CD14-positive monocyte (primary cell): Measurements from ENCODE around the gene NDUFA12. TPM values are rescaled to one million over a fixed set of nuclear protein-coding genes. Genes with fewer than 3 reads are reported as not detected.

Experiments used
- DNase-seq, 3 donors: peaks; one replicate each; pipeline ENCODE4 v3.0.0-alpha.2; 2011 to 2022
- H2AFZ ChIP-seq: 2 replicates; pipeline ENCODE4 v1.6.0; 2012; ENCODE audit warnings: mild to moderate bottlenecking, low read depth, low read length, inconsistent platforms; ENCODE audit not compliant: insufficient read depth, poor library complexity, severe bottlenecking
- H3K27ac ChIP-seq, 2 donors: 1 replicate in 1 of 2; 2 replicates in 1 of 2; pipeline ENCODE4 v1.5.1; 2012 to 2013; ENCODE audit warnings: low read length in 2 of 2, control low read depth in 1 of 2, inconsistent platforms in 1 of 2, low read depth in 1 of 2, mild to moderate bottlenecking in 1 of 2
- H3K27me3 ChIP-seq, 2 donors: one replicate each; pipeline versions ENCODE4 v1.6.0 to v1.6.1; 2011 to 2013; ENCODE audit warnings: low read length in 2 of 2; ENCODE audit not compliant: control insufficient read depth in 2 of 2, insufficient read depth in 2 of 2
- H3K36me3 ChIP-seq, 2 donors: replicated peaks in 1 of 2; 1 replicate in 1 of 2; 2 replicates in 1 of 2; pipeline versions ENCODE4 v1.5.1 to v1.6.1; 2012 to 2013; ENCODE audit warnings: low read length in 2 of 2, control low read depth in 1 of 2, inconsistent platforms in 1 of 2, mild to moderate bottlenecking in 1 of 2; ENCODE audit not compliant: insufficient read depth in 2 of 2, control insufficient read depth in 1 of 2
- H3K4me1 ChIP-seq, 2 donors: 1 replicate in 1 of 2; 2 replicates in 1 of 2; pipeline versions ENCODE4 v1.5.1 to v1.6.1; 2012 to 2013; ENCODE audit warnings: low read length in 2 of 2, control low read depth in 1 of 2, inconsistent platforms in 1 of 2, mild to moderate bottlenecking in 1 of 2, moderate library complexity in 1 of 2; ENCODE audit not compliant: insufficient read depth in 2 of 2, control insufficient read depth in 1 of 2
- H3K4me2 ChIP-seq: replicated peaks from 2 replicates; pipeline ENCODE3; 2012; ENCODE audit warnings: low read length, moderate library complexity, mild to moderate bottlenecking; ENCODE audit not compliant: poor library complexity, severe bottlenecking; ENCODE audit errors: extremely low read depth
- H3K4me3 ChIP-seq, 3 experiments: fragments of 200-600 bp in 1 of 3; sonication (generic) in 1 of 3; replicated peaks in 1 of 3; 1 replicate in 2 of 3; 2 replicates in 1 of 3; pipeline ENCODE4 v1.5.1; 2011 to 2013; ENCODE audit warnings: low read length in 3 of 3, mild to moderate bottlenecking in 3 of 3, control low read depth in 2 of 3, low read depth in 2 of 3, inconsistent platforms in 1 of 3, moderate library complexity in 1 of 3
- H3K79me2 ChIP-seq: 2 replicates; pipeline ENCODE4 v1.6.0; 2012; ENCODE audit warnings: mild to moderate bottlenecking, control low read depth, inconsistent platforms, low read length, moderate library complexity; ENCODE audit not compliant: insufficient read depth
- H3K9ac ChIP-seq: 2 replicates; pipeline ENCODE4 v1.6.0; 2017; ENCODE audit warnings: low read length, mild to moderate bottlenecking; ENCODE audit not compliant: insufficient read depth, poor library complexity, severe bottlenecking
- H3K9me3 ChIP-seq, 2 donors: replicated peaks in 1 of 2; 1 replicate in 1 of 2; 2 replicates in 1 of 2; pipeline versions ENCODE4 v1.5.1 to v1.6.1; 2012 to 2013; ENCODE audit warnings: low read length in 2 of 2, control low read depth in 1 of 2; ENCODE audit not compliant: control insufficient read depth in 1 of 2, insufficient read depth in 1 of 2
- H4K20me1 ChIP-seq: 2 replicates; pipeline ENCODE4 v1.6.0; 2012; ENCODE audit warnings: mild to moderate bottlenecking, low read length, control low read depth, moderate library complexity; ENCODE audit not compliant: insufficient read depth
- H3K27ac Mint-ChIP-seq, 7 donors: one replicate each; pipeline ENCODE4 v1.8.0; 2020; ENCODE audit warnings: mild to moderate bottlenecking in 7 of 7, mixed read lengths in 7 of 7, moderate library complexity in 6 of 7, inconsistent platforms in 2 of 7
- H3K27me3 Mint-ChIP-seq, 3 donors: one replicate each; pipeline ENCODE4 v1.8.0; 2021 to 2022; ENCODE audit warnings: low read depth in 3 of 3, mild to moderate bottlenecking in 3 of 3, mixed read lengths in 3 of 3, moderate library complexity in 3 of 3, inconsistent platforms in 1 of 3
- H3K36me3 Mint-ChIP-seq, 2 donors: one replicate each; pipeline ENCODE4 v1.8.0; 2020; ENCODE audit warnings: mixed read lengths in 2 of 2, inconsistent platforms in 1 of 2, mild to moderate bottlenecking in 1 of 2
- H3K4me1 Mint-ChIP-seq: one replicate; pipeline ENCODE4 v1.8.0; 2020; ENCODE audit warnings: mild to moderate bottlenecking, mixed read lengths
- H3K4me3 Mint-ChIP-seq, 2 donors: one replicate each; pipeline ENCODE4 v1.8.0; 2020; ENCODE audit warnings: mild to moderate bottlenecking in 2 of 2, mixed read lengths in 2 of 2, moderate library complexity in 1 of 2
- H3K9me3 Mint-ChIP-seq, 7 donors: one replicate each; pipeline ENCODE4 v1.8.0; 2020 to 2022; ENCODE audit warnings: mixed read lengths in 7 of 7, mild to moderate bottlenecking in 6 of 7, moderate library complexity in 6 of 7, inconsistent platforms in 2 of 7
- WGBS: methylation state at CpG from one replicate; pipeline ENCODE4 v1.1.5; 2013; ENCODE audit warnings: missing lambda C conversion rate; ENCODE audit not compliant: insufficient coverage; 5-methylcytosine and 5-hydroxymethylcytosine counted together
- intact Hi-C, 2 donors: fragments of 100-400 bp; cut with micrococcal nuclease; formaldehyde crosslinking; loops; one replicate each; pipeline versions ENCODE4 v1.15.0 to v1.15.1; 2023
- polyA plus RNA-seq, 3 donors: library from polyadenylated mRNA; depleted of rRNA in 1 of 3; unstranded in 2 of 3; stranded (reverse) in 1 of 3; fragments of 300-500 nt in 2 of 3; fragments of >200 nt in 1 of 3; fragmentation: Illumina TruSeq in 2 of 3; gene quantifications; 1 replicate in 2 of 3; 2 replicates in 1 of 3; pipeline ENCODE4 v1.2.3, GENCODE V29; 2012 to 2021
- TF ChIP-seq, protein P1 (sequence below): fragments of 200-600 bp; IDR thresholded peaks from one replicate; pipeline ENCODE4 v1.8.0; 2022; ENCODE audit warnings: antibody characterized with exemption, mild to moderate bottlenecking

NDUFA12 gene
- polyA plus RNA-seq, 3 donors, result 105 to 302 (median 286) TPM

GRCh38 chr12:94925729-94926128 is 77.8 kb downstream of the NDUFA12 start:
- WGBS, result 95% methylated on average over 4 of the region's 5 CpGs
- Mint-ChIP-seq H3K4me1 (no peaks in the 10 kb centered on the region), H3K9me3 (no peaks in the 10 kb centered on the region), H3K36me3 (no peaks in the 10 kb centered on the region), H3K27ac (peak overlapping the region in 1 of 7 donors; percentile 41), H3K27me3 (peaks cover 0 to 2% (median 0%) of the 10 kb centered on the region in 3 donors), H3K4me3 (no peak overlapping the region)
- Histone ChIP-seq H4K20me1 (no peaks in the 10 kb centered on the region), H3K27ac (no peak overlapping the region), H3K36me3 (no peaks in the 10 kb centered on the region), H2AFZ (no peak overlapping the region), H3K4me3 (no peak overlapping the region), H3K4me1 (no peaks in the 10 kb centered on the region), H3K9me3 (no peaks in the 10 kb centered on the region), H3K27me3 (no peaks in the 10 kb centered on the region), H3K9ac (no peak overlapping the region), H3K4me2 (no peak overlapping the region), H3K79me2 (no peaks in the 10 kb centered on the region)
- no peak for DNase-seq
- intact Hi-C loops, result no loop called here
- TF ChIP-seq, protein P1, sequence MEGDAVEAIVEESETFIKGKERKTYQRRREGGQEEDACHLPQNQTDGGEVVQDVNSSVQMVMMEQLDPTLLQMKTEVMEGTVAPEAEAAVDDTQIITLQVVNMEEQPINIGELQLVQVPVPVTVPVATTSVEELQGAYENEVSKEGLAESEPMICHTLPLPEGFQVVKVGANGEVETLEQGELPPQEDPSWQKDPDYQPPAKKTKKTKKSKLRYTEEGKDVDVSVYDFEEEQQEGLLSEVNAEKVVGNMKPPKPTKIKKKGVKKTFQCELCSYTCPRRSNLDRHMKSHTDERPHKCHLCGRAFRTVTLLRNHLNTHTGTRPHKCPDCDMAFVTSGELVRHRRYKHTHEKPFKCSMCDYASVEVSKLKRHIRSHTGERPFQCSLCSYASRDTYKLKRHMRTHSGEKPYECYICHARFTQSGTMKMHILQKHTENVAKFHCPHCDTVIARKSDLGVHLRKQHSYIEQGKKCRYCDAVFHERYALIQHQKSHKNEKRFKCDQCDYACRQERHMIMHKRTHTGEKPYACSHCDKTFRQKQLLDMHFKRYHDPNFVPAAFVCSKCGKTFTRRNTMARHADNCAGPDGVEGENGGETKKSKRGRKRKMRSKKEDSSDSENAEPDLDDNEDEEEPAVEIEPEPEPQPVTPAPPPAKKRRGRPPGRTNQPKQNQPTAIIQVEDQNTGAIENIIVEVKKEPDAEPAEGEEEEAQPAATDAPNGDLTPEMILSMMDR, result no peak

DNA sequence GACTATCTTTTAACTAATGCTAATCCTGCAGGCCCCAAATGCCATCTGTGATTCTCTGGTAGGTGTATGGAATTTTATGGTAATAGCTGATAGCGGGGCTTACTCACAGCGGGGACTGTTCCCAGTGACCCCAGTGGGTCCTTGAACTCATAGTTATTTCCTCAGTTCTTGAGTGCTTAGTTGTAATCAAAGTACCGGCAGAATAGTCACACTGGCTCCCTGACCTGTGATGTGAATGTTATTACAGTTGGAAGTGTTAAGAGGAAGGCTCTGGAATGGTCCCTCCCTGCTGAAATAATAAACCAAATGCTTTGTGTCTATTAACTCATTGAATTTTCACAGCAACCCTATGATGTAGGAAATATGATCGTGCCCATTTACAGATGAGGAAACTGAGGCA is 78.3 kb downstream of the NDUFA12 start:
- H3K36me3 Mint-ChIP-seq, result no peaks in the 10 kb centered on the region
- no peaks in the 10 kb centered on the region for H3K9me3 Mint-ChIP-seq
- Histone ChIP-seq H4K20me1 (no peaks in the 10 kb centered on the region), H3K9ac (no peak overlapping the region), H2AFZ (no peak overlapping the region), H3K4me1 (no peaks in the 10 kb centered on the region), H3K27ac (no peak overlapping the region), H3K79me2 (no peaks in the 10 kb centered on the region), H3K27me3 (no peaks in the 10 kb centered on the region), H3K9me3 (no peaks in the 10 kb centered on the region), H3K4me3 (no peak overlapping the region), H3K4me2 (no peak overlapping the region), H3K36me3 (no peaks in the 10 kb centered on the region)
- no peak overlapping the region for H3K4me3 Mint-ChIP-seq
- intact Hi-C loops, result no loop called here
- no CpG with 5 or more reads among the region's 4 CpGs for WGBS
- TF ChIP-seq, protein P1, result no peak
- H3K27ac Mint-ChIP-seq, result no peak overlapping the region
- peaks cover 0 to under 1% (median 0%) of the 10 kb centered on the region in 3 donors for H3K27me3 Mint-ChIP-seq
- no peaks in the 10 kb centered on the region for H3K4me1 Mint-ChIP-seq
- DNase-seq, result no peak
